HEK293 (cell line): ENCODE results near the gene PRTN3.

Experiments used
- RBAK ChIP-seq: fragments of 450-650 bp; formaldehyde crosslinking; IDR thresholded peaks from 2 replicates; pipeline ENCODE4 v1.5.1; 2016; ENCODE audit warnings: missing biosample characterization, missing genetic modification characterization
- SETDB1 ChIP-seq: IDR thresholded peaks from one replicate; pipeline ENCODE4 v1.6.1; 2017; ENCODE audit warnings: mild to moderate bottlenecking, low read length, moderate library complexity, mixed read lengths; ENCODE audit not compliant: insufficient read length
- YY1 ChIP-seq: fragments of 450-650 bp; formaldehyde crosslinking; IDR thresholded peaks from 2 replicates; pipeline ENCODE4 v1.5.1; 2018; ENCODE audit warnings: missing biosample characterization, missing genetic modification characterization
- ZBTB17 ChIP-seq: fragments of 450-650 bp; formaldehyde crosslinking; IDR thresholded peaks from 2 replicates; pipeline ENCODE4 v1.5.1; 2016; ENCODE audit warnings: missing biosample characterization, missing genetic modification characterization
- ZEB2 ChIP-seq: fragments of 450-650 bp; formaldehyde crosslinking; IDR thresholded peaks from 2 replicates; pipeline ENCODE4 v1.5.1; 2016; ENCODE audit warnings: missing biosample characterization, missing genetic modification characterization
- ZFP3 ChIP-seq: fragments of 450-650 bp; formaldehyde crosslinking; IDR thresholded peaks from 2 replicates; pipeline ENCODE4 v1.5.1; 2016; ENCODE audit warnings: low read depth, missing biosample characterization, missing genetic modification characterization
- ZNF133 ChIP-seq: fragments of 450-650 bp; formaldehyde crosslinking; IDR thresholded peaks from 2 replicates; pipeline ENCODE4 v1.5.1; 2016; ENCODE audit warnings: missing biosample characterization, missing genetic modification characterization
- ZNF2 ChIP-seq: fragments of 450-650 bp; formaldehyde crosslinking; IDR thresholded peaks from 2 replicates; pipeline ENCODE4 v1.5.1; 2016; ENCODE audit warnings: missing biosample characterization, missing genetic modification characterization
- ZSCAN16 ChIP-seq: fragments of 450-650 bp; formaldehyde crosslinking; IDR thresholded peaks from 2 replicates; pipeline ENCODE4 v1.5.1; 2016; ENCODE audit warnings: missing biosample characterization, missing genetic modification characterization
- TF ChIP-seq, protein P1 (sequence below): fragments of 450-650 bp; formaldehyde crosslinking; IDR thresholded peaks from 2 replicates; pipeline ENCODE4 v1.5.1; 2016; ENCODE audit warnings: missing biosample characterization, missing genetic modification characterization
- TF ChIP-seq, protein P2 (sequence below): sonication (generic); formaldehyde crosslinking; IDR thresholded peaks from 2 replicates; pipeline ENCODE4 v1.8.1; 2022; ENCODE audit warnings: mild to moderate bottlenecking, moderate library complexity, missing genetic modification reagents
- TF ChIP-seq, protein P3 (sequence below): fragments of 450-650 bp; formaldehyde crosslinking; IDR thresholded peaks from 2 replicates; pipeline ENCODE4 v1.5.1; 2016; ENCODE audit warnings: missing biosample characterization, missing genetic modification characterization

DNA sequence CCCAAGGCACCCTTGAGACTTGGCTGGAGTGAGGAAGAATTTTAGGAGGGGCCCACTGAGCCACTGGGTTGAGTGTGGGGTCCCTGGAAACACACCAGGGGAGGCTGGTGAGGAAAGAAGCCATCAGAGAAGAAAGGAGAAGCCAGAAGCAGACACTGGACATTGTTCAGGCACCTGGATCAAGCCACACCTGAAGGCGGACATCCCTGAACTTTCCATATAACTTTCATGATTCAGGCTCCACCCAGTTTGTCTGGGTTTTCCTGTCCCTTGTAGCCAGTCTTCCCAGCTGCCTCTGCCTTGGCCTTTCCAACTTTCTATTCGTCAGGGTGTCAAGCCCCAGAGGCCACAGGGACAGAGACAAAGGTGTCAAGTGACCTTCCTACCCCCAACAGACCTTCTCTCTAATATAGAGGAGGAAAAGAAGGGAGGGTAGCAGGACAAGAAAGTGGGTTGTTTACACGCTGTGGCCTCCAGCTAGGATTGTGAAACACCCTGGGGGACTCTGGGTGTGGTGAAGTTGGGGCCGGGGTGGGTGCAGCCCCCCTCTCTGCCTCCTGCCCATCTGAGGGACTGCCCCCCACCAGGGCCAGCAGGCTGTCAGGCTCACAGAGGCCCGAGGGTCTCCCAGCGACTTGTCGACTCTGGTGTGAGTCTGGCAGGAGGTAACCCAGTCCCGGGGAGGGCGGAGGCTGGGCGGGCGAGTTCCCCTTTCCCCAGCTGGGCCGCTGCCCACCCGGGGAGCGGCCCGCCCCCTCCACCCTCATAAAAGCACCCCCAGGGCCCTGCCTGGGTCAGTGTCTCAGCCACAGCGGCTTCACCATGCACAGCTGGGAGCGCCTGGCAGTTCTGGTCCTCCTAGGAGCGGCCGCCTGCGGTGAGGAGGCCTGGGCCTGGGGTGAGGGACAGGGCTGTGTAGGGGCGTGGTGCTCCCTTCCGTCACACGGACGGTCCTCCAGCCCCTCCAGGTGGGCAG lies 18.4 kb downstream of the PRTN3 start, which contains the start of gene CFD:
- TF ChIP-seq YY1 (tag by site-specific recombination) (no peak), RBAK (tag by site-specific recombination) (no peak), ZFP3 (tag by site-specific recombination) (no peak), ZBTB17 (tag by site-specific recombination) (no peak), SETDB1 (no peak), ZSCAN16 (tag by site-specific recombination) (no peak), ZEB2 (no peak), ZNF2 (tag by site-specific recombination) (no peak), ZNF133 (no peak)
- TF ChIP-seq, protein P1, sequence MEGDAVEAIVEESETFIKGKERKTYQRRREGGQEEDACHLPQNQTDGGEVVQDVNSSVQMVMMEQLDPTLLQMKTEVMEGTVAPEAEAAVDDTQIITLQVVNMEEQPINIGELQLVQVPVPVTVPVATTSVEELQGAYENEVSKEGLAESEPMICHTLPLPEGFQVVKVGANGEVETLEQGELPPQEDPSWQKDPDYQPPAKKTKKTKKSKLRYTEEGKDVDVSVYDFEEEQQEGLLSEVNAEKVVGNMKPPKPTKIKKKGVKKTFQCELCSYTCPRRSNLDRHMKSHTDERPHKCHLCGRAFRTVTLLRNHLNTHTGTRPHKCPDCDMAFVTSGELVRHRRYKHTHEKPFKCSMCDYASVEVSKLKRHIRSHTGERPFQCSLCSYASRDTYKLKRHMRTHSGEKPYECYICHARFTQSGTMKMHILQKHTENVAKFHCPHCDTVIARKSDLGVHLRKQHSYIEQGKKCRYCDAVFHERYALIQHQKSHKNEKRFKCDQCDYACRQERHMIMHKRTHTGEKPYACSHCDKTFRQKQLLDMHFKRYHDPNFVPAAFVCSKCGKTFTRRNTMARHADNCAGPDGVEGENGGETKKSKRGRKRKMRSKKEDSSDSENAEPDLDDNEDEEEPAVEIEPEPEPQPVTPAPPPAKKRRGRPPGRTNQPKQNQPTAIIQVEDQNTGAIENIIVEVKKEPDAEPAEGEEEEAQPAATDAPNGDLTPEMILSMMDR, result no peak
- TF ChIP-seq, protein P2, sequence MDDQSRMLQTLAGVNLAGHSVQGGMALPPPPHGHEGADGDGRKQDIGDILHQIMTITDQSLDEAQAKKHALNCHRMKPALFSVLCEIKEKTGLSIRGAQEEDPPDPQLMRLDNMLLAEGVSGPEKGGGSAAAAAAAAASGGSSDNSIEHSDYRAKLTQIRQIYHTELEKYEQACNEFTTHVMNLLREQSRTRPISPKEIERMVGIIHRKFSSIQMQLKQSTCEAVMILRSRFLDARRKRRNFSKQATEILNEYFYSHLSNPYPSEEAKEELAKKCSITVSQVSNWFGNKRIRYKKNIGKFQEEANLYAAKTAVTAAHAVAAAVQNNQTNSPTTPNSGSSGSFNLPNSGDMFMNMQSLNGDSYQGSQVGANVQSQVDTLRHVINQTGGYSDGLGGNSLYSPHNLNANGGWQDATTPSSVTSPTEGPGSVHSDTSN (CRISPR knock-in tag), result no peak
- TF ChIP-seq, protein P3, sequence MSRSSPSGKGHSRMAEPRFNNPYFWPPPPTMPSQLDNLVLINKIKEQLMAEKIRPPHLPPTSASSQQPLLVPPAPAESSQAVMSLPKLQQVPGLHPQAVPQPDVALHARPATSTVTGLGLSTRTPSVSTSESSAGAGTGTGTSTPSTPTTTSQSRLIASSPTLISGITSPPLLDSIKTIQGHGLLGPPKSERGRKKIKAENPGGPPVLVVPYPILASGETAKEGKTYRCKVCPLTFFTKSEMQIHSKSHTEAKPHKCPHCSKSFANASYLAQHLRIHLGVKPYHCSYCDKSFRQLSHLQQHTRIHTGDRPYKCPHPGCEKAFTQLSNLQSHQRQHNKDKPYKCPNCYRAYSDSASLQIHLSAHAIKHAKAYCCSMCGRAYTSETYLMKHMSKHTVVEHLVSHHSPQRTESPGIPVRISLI (tag by site-specific recombination), result no peak
